Stimulated activated CD4-positive, alpha-beta T cell treated with anti-CD3 and anti-CD28 coated beads, Interleukin-15, amount 100 ng/mL, for 48 hours (primary cell): ENCODE results near the gene PRR9.

ENCODE experiments used
- DNase-seq, 2 donors: peaks; one replicate each; pipeline ENCODE4 v3.0.0-alpha.2; 2020; ENCODE audit warnings: low read depth in 2 of 2

The PRR9 gene

DNA sequence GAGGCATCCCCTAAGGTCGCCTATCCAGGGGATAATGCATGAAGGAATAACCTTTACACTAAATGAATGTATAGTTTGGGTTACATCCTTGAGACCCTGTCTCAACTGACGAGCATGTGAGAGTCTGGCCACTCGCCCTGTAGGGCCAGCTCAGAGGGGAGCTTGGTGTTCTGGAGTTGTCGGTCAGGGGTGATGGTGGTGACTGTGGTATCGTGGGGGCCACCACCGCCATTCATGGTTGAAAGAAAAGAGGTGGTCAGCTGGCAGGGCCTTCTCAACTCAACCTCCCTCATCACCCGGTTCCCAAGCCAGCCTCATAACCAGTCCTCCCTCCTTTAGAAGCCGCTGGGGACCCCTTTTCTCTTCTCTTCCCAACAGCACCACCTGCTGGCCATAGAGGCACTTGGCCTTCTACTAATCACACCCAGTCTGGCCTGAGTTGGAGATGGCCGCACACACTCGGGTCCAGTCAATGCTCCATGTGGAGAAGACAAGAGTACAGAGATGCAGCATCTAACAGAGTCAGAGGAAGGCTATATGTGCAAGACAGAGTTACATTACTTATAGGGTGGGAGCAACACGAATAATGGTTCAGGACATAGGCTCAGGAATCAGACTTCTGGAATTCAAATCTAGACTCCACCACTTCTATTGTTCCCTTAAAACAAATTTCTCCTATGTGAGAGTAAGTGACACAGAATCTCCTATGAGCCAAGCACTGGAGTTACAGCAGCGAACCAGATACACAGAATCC lies 11.9 kb downstream of the PRR9 start:
- peak in 1 of 2 donors; percentile 7 for DNase-seq

GRCh38 chr1:153231363-153231762 lies 14.0 kb downstream of the PRR9 start:
- no peak for DNase-seq

GRCh38 chr1:153231785-153232184 lies 14.4 kb downstream of the PRR9 start:
- DNase-seq = no peak

DNA sequence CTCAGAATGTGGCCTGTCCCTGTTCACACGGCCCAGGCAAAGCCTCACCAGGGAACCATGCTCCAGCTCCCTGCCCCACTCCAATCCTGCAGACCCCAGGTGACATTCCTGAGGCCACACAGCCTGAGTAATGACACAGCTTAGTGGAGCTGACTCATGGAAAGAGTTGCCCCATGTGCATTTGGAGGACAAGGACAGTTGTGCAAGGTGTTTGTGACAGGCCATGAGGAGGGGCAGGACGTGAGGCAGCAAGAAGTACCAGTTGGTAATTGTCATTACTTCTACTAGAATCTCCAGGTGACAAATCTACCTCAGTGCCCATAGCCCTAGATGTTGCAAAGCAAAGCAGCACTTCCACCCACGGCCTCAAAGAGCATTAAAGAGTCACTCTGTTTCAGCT lies 15.2 kb downstream of the PRR9 start:
- no peak for DNase-seq

- DNase-seq = no peak
Observed at GRCh38 chr1:153233448-153233847, 16.1 kb downstream of the PRR9 start.

DNA sequence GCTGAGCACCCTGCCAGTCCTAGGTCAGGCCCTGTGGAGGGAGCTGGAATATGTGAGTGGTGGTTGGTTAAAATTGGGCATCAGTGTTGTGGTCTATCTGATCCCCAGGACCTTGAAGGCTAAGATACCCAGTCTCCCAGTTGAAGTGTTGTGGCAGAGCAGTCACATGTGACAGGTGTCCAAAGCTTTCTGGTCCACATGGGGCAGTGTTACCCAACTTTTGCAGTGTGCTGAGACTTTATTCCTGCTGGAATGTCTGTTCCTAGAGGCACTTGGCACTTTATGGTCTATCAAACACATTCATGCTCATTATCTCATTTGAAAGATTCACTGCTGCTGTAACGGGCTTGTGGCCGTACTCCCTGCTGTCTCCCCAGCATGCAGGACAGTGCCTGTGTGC lies 21.1 kb downstream of the PRR9 start:
- no peak for DNase-seq

GRCh38 chr1:153242160-153242559 lies 24.8 kb downstream of the PRR9 start:
- no peak for DNase-seq

DNA sequence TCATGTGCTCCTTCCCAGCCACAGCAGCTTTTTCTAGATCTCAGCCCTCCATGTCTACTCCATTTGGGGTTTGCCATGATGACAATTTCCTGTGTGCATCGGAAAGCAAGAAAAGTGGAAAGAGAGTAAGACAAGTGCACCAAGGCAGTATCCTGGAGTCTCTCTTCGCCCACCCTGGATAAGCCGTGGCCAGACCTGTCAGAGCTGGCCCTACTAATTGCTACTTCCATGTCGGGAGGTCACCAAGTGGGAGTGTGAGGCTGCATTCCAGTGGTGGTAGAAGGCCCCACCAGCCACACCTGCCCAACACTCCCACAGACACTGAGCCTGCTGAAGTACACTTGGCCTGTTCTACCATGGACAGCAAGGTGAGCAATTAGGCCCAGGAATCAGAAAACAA lies 28.1 kb downstream of the PRR9 start:
- DNase-seq = no peak

- DNase-seq = no peak
Observed at GRCh38 chr1:153246018-153246417, 28.6 kb downstream of the PRR9 start.

DNA sequence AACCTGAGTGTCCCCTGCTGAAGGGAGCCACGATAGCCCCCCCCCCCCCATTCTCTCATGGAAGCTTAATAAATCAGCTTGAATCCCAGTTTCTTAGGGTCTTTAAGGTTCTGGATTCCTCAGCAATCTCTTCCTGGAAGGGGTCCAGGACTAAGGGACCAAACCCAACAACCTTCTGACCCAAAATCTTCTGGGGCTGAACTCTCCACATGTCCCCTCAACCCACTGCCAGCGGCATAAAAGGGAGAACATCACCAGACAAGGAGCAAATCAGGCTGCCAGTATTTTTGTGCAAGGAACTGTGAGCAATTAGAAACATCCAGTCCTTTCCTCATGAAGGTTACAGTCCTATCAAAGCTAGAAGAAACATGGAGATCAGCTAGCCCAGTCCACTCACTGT lies 29.4 kb downstream of the PRR9 start:
- no peak for DNase-seq

- DNase-seq = no peak
Observed at GRCh38 chr1:153248176-153248879, 30.9 kb downstream of the PRR9 start.

- DNase-seq = no peak
Observed at GRCh38 chr1:153250166-153250565, 32.8 kb downstream of the PRR9 start.

GRCh38 chr1:153251087-153251486 lies 33.7 kb downstream of the PRR9 start:
- DNase-seq = no peak

DNA sequence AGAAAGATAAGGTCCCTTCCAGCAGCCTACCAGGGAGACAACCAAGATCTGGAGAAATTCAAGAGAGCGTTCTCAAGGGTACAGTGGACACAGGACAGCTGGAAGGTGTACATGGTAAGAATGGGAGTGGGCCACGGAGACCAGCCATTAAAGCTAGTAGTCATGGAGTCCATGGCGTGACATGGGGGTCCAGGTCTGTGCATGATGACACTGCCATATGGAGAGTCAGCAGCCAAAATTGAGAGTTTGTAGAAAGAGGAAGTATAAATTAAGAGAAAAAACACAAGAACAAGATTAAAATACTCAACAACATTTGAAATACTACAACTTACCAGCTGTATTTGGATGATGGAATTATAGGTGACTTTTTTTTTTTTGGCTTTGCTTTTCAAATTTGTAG lies 34.2 kb downstream of the PRR9 start:
- no peak for DNase-seq

DNA sequence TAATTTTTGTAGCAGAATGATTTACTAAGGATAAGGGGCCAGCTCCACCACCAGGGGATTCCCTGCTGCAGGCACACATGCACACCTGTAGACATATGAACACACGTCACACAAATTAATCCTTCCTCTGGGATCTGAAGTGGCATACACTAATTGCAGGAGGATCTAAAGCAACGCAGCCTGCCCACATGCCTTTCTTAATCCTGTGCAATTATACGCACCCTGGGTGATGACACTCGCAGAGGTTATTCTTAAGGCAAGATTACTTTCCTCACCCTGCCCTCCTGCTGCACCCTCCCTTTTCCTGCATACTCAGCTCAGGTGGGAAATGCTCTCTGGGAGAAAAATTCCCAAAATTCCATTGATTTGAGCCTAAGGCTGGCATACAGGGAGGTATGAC lies 34.6 kb downstream of the PRR9 start:
- DNase-seq = no peak

DNA sequence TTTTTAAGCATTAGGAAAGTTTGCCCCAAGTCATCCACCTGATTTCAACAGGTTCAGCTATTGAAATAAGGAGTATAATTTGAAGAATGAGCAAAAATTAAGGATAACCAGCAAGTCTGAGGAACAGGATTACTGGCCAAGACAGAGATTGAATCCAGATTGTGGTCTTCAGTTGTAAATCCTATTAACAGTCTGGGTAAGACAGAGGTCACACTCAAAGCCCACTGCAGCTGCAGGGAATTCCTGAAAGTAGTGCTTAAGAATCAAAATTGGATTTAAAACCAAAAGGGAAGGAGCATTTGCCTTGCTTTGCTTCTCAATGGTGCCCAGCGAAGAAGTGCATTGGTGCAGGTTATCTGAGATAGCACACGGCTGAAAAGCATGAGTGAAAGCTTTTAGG lies 35.7 kb downstream of the PRR9 start:
- no peak for DNase-seq

GRCh38 chr1:153253693-153254092 lies 36.3 kb downstream of the PRR9 start:
- DNase-seq = no peak

GRCh38 chr1:153259387-153259786 lies 42.0 kb downstream of the PRR9 start, which contains the start of gene LORICRIN:
Gene LORICRIN, plus strand, starts transcription at chr1:153259687. Its CDS starts 1,263 bp downstream, at chr1:153260950.
- DNase-seq = no peak

- DNase-seq = no peak
Observed at GRCh38 chr1:153260585-153261280, 43.3 kb downstream of the PRR9 start.

GRCh38 chr1:153261281-153262069 lies 44.1 kb downstream of the PRR9 start:
- DNase-seq = no peak

DNA sequence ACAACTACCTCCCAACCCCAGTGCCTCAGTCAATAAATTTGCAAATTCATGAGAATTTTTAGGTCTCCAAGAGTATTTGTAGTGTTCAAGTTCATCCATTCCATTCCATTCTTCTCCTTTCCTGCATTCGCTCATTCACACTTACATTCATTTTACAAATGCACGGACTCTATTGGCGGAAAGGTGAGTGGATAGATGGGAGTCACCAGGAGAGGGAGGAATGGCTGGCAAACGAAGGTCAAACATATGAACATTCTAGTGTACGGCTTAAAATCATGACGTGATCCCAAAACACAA lies 44.6 kb downstream of the PRR9 start:
- no peak for DNase-seq

DNA sequence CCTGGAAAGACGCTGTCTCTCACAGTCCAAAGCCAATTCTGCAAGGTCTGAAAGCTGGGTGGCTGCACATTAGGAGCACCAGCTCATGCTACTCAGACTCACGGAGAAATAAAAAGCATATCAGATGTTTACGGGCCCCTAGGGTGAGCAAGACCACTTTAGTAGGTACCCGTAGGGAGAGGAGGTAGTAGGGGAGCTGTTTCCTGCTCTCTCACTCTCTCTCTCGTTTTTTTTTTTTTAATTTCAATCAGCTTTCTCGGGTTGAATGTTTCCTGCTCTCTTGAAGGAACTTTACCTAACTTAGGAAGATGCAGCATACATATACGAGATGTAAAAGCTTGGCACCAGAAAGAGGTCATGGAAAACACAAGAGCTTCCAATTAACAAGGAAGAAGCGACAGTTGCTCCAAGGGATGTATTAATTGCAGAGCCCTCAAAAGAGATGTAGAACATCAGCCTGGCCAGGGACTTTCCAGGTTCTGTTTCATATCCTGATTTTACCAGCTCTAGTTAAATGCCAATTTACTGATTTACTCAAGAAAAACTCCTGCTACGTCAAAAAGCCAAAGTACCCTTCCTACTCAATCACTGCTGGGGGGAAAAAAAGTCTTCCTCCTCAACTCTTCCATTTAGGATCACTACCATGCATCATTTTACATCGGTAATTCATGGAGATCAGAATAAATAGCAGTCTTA lies 45.2 kb downstream of the PRR9 start:
- no peak for DNase-seq
